ENCODE results near the gene GAB2. TPM values are rescaled to one million over a fixed set of nuclear protein-coding genes. Genes with fewer than 3 reads are reported as not detected.

GAB2 gene
- total and polyA plus RNA-seq, 10 of the 15 experiments (the other 5 are each of a cell fraction or from before 2014, with no cell fraction given), result 0.69 to 12.6 (median 3.8) TPM

GRCh38 chr11:78429209-78429608, 11.6 kb upstream of the GAB2 start (continued):
- TF ChIP-seq, protein P1, sequence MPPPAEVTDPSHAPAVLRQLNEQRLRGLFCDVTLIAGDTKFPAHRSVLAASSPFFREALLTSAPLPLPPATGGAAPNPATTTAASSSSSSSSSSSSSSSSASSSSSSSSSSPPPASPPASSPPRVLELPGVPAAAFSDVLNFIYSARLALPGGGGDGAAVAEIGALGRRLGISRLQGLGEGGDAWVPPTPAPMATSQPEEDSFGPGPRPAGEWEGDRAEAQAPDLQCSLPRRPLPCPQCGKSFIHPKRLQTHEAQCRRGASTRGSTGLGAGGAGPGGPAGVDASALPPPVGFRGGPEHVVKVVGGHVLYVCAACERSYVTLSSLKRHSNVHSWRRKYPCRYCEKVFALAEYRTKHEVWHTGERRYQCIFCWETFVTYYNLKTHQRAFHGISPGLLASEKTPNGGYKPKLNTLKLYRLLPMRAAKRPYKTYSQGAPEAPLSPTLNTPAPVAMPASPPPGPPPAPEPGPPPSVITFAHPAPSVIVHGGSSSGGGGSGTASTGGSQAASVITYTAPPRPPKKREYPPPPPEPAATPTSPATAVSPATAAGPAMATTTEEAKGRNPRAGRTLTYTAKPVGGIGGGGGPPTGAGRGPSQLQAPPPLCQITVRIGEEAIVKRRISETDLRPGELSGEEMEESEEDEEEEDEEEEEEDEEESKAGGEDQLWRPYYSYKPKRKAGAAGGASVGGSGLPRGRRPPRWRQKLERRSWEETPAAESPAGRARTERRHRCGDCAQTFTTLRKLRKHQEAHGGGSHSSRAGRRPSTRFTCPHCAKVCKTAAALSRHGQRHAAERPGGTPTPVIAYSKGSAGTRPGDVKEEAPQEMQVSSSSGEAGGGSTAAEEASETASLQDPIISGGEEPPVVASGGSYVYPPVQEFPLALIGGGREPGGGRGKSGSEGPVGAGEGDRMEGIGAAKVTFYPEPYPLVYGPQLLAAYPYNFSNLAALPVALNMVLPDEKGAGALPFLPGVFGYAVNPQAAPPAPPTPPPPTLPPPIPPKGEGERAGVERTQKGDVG (CRISPR knock-in tag; IDR thresholded peaks at IDR 0.05), result no peak

- Histone ChIP-seq H3K36me3 (ENCODE audit: control insufficient read depth in 2 of 2, insufficient read depth in 2 of 2, low read length in 1 of 2) (no peaks in the 10 kb centered on the region), H3K9ac (ENCODE audit: control insufficient read depth, insufficient read depth, low read length) (no peak overlapping the region), H3K4me1 (ENCODE audit: control insufficient read depth, insufficient read depth, low read length) (peaks cover 57% of the 10 kb centered on the region), H2AFZ (ENCODE audit: control insufficient read depth, low read depth, low read length) (no peak overlapping the region), H3K4me2 (ENCODE audit: control insufficient read depth, insufficient read depth) (no peak overlapping the region), H4K20me1 (ENCODE audit: control insufficient read depth, insufficient read depth) (no peaks in the 10 kb centered on the region), H3K9me3 (replicated peaks; ENCODE audit: control insufficient read depth, insufficient read depth, low read length) (no peaks in the 10 kb centered on the region; the same call in 2 of the 3 replicates), H3K27me3 (replicated peaks in 1 of 2; ENCODE audit: control insufficient read depth in 2 of 2, insufficient read depth in 2 of 2, low read length in 1 of 2) (no peaks in the 10 kb centered on the region), H3K4me3 (no peak overlapping the region), H3K79me2 (ENCODE audit: control insufficient read depth, insufficient read depth, low read length) (no peaks in the 10 kb centered on the region), H3K27ac (ENCODE audit: control insufficient read depth, insufficient read depth) (no peak overlapping the region)
- no TSS peak for BruUV-seq (replicated peaks)
- CTCF ChIA-PET, result interaction anchor here (1.3 to 6.6 kb wide), 5 partner anchors 10 to 201 kb away, joined by 3 to 102 read pairs (median 18); partner anchors contain the start of gene GAB2
- 98% methylated on average over 3 of the region's 3 CpGs for WGBS (ENCODE audit: insufficient coverage, insufficient replicate concordance, low lambda C conversion rate, missing lambda C conversion rate)
- DNase-seq (ENCODE audit: low read depth, low spot score) (no peak), ATAC-seq (no peak), FAIRE-seq (no peak)
- TF ChIP-seq TCF3 (IDR thresholded peaks at IDR 0.05; ENCODE audit: borderline replicate concordance, insufficient read depth, low read depth, low read length) (no peak), SUZ12 (IDR thresholded peaks at IDR 0.05; ENCODE audit: unreplicated experiment) (no peak), GATAD2B (conservative IDR thresholded peaks at IDR 0.05; ENCODE audit: low read depth) (no peak), TBL1XR1 (IDR thresholded peaks at IDR 0.05; ENCODE audit: low read depth, low read length) (no peak), MYB (IDR thresholded peaks at IDR 0.05; ENCODE audit: borderline replicate concordance, low read depth, low read length) (no peak)
- in situ Hi-C loops (cut with MboI), result no loop called here
- intact Hi-C loops (cut with micrococcal nuclease; ENCODE audit: unreplicated experiment), result loop anchor here (5.0 to 10.0 kb wide), 2 partner anchors 291 to 354 kb away; partner anchors contain the start of genes ALG8 and NDUFC2
- SMC1A ChIA-PET (ENCODE audit: uncharacterized antibody, unreplicated experiment), result interaction anchor here (0.9 to 6.2 kb wide), 10 partner anchors 11 to 201 kb away, joined by 3 to 87 read pairs (median 10); partner anchors contain the start of gene GAB2
- RAD21 ChIA-PET (ENCODE audit: unreplicated experiment), result interaction anchor here (1.2 to 6.0 kb wide), 5 partner anchors 8 to 205 kb away, joined by 3 to 55 read pairs (median 6); partner anchors contain the start of gene GAB2
- POLR2A ChIA-PET, result interaction anchor here (1.0 to 3.3 kb wide), 4 partner anchors 11 to 136 kb away, joined by 3 to 12 read pairs (median 4); partner anchors contain the start of gene GAB2
Measured at GRCh38 chr11:78428773-78429172, 11.2 kb upstream of the GAB2 start.
